ENCODE measurements around the gene RAPGEF5. TPM values are rescaled to one million over a fixed set of nuclear protein-coding genes. Genes with fewer than 3 reads are reported as not detected.

RAPGEF5 gene
- total and polyA plus RNA-seq, 10 donors: 10.2 to 335 (median 184) TPM

DNA sequence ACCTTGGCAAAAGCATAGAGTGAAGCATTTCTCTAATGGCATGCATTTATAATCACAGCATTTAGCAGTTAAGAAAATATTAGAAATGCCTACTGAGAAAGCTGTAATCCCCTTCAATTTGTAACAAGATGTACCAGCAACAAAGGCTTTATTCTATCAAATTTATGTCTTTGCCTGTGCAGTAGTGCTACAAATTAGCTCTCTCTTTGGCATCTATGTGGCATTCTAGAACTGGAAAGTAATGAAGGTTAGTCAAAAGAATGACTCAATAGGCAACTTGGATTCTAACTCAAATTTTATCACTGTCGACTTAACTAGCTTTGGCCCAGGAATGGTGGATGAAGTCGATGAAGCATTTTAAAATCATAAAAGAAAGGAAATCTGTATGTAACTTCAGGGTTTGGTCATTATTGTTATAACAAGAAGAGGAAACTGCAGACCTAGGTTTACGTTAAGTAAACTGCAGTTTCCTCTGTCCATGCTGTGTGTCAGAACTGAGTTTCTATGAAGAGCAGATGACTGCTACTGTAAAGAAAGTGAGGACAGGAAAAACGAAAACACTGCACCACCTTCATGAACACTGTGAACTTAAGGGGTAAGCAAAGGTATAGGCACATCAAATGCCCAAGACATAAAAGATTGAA, 140.0 kb downstream of the RAPGEF5 start:
- H3K9me3 ChIP-seq: no peaks in the 10 kb centered on the region
- peaks cover 0 to 51% (median 13%) of the 10 kb centered on the region in 6 donors for H3K4me1 ChIP-seq
- WGBS, 5 donors: 42 to 57% (median 50%) methylated on average over 4 of the region's 4 CpGs
- TF ChIP-seq CTCF (IDR thresholded peaks at IDR 0.05 in 8 of 11, conservative IDR thresholded peaks at IDR 0.05 in 3 of 11): no peak
- TF ChIP-seq POLR2AphosphoS5 (IDR thresholded peaks at IDR 0.05): no peak
- no peak for TF ChIP-seq POLR2A (IDR thresholded peaks at IDR 0.05)
- DNase-seq: no peak
- no peaks in the 10 kb centered on the region for H3K27me3 ChIP-seq (replicated peaks in 1 of 7)
- no peaks in the 10 kb centered on the region for H3K36me3 ChIP-seq
- H3K27ac ChIP-seq: peak overlapping the region in 7 of 8 donors; percentile 43 to 83 (median 81)
- intact Hi-C loops (cut with DNase I; ENCODE audit: low total_unique reads): no loop called here
- peak overlapping the region; percentile 16 to 70 (median 45) for H3K4me3 ChIP-seq

- H3K27me3 ChIP-seq (replicated peaks in 1 of 7): no peaks in the 10 kb centered on the region
- intact Hi-C loops (cut with DNase I; ENCODE audit: low total_unique reads): no loop called here
- peak overlapping the region; percentile 43 to 83 (median 80) for H3K27ac ChIP-seq
- H3K36me3 ChIP-seq: no peaks in the 10 kb centered on the region
- 39 to 71% (median 65%) methylated on average over 1 of the region's 1 CpG for WGBS, 5 donors
- TF ChIP-seq POLR2A (IDR thresholded peaks at IDR 0.05) (no peak), POLR2AphosphoS5 (IDR thresholded peaks at IDR 0.05) (peak in 1 of 3 donors; percentile 37), CTCF (IDR thresholded peaks at IDR 0.05 in 8 of 11, conservative IDR thresholded peaks at IDR 0.05 in 3 of 11) (no peak)
- no peak for DNase-seq
- peaks cover 0 to 51% (median 14%) of the 10 kb centered on the region in 6 donors for H3K4me1 ChIP-seq
- no peaks in the 10 kb centered on the region for H3K9me3 ChIP-seq
- H3K4me3 ChIP-seq: peak overlapping the region; percentile 16 to 70 (median 44)
These were observed 140.6 kb downstream of the RAPGEF5 start for GRCh38 chr7:22216309-22216708.

DNA sequence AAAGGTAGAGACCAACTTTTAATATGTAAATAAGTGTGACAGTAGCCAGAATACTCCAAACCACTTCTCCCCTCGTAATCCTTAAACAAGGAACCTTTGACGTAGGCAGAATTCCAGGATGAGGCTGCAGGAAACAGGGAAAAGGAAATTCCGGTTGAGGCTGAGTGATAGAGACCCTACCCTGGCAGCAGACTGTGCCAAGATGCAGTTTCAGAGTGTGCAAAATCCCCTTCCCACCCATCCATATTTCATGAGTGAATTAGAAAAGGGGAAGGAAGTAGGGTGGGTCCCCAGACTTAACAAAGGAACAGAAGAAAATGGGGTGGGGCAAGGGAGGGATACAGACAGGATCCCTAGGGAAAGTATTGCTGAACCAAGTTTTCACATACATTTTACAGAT, 143.0 kb downstream of the RAPGEF5 start:
- peaks cover 0 to 6% (median 0%) of the 10 kb centered on the region in 6 donors for H3K36me3 ChIP-seq
- H3K27ac ChIP-seq: peak overlapping the region in 7 of 8 donors; percentile 33 to 83 (median 81)
- WGBS, 5 donors: 26 to 51% (median 28%) methylated on average over 3 of the region's 3 CpGs
- peak in 1 of 3 donors; percentile 79 for TF ChIP-seq POLR2AphosphoS5 (IDR thresholded peaks at IDR 0.05)
- no peak for TF ChIP-seq POLR2A (IDR thresholded peaks at IDR 0.05)
- intact Hi-C loops (cut with DNase I; ENCODE audit: low total_unique reads): no loop called here
- no peaks in the 10 kb centered on the region for H3K9me3 ChIP-seq
- peak overlapping the region in 3 of 8 donors; percentile 15 to 70 (median 36) for H3K4me3 ChIP-seq
- DNase-seq: no peak
- H3K27me3 ChIP-seq (replicated peaks in 1 of 7): no peaks in the 10 kb centered on the region
- H3K4me1 ChIP-seq: peaks cover 0 to 65% (median 18%) of the 10 kb centered on the region in 6 donors

DNA sequence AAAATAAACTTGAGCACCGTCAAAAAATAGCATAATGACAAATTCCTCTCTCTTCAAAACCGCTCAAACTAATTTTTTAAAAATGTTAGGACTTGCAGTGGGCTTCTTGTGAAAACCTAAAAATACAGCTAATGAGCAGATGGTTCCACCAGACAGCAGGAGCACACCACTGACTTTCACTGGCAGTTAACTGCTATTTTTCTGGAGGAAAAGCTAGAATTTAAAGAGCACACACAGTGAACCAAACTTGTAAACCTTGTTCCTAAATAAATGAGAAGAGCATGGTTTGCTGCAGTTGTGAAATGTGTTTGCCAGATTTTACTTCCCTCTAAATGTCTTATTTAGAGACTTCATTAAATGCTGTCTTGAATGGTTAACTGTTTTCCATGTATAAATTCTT, 143.9 kb downstream of the RAPGEF5 start:
- Histone ChIP-seq H3K27ac (peak overlapping the region in 7 of 8 donors; percentile 10 to 83 (median 81)), H3K27me3 (replicated peaks in 1 of 7) (no peaks in the 10 kb centered on the region), H3K4me1 (peaks cover 0 to 74% (median 22%) of the 10 kb centered on the region in 6 donors), H3K4me3 (peak overlapping the region in 1 of 8 donors; percentile 70), H3K9me3 (no peaks in the 10 kb centered on the region), H3K36me3 (peaks cover 0 to 6% (median 0%) of the 10 kb centered on the region in 6 donors)
- no peak for DNase-seq
- intact Hi-C loops (cut with DNase I; ENCODE audit: low total_unique reads): no loop called here
- TF ChIP-seq POLR2AphosphoS5 (IDR thresholded peaks at IDR 0.05) (no peak), CTCF (IDR thresholded peaks at IDR 0.05 in 8 of 11, conservative IDR thresholded peaks at IDR 0.05 in 3 of 11) (no peak), POLR2A (IDR thresholded peaks at IDR 0.05) (no peak)
- WGBS, 5 donors: 63 to 75% (median 71%) methylated on average over 2 of the region's 2 CpGs
